Aorta (tissue), 5 donors: ENCODE data around the gene NEDD4L. TPM values are rescaled to one million over a fixed set of nuclear protein-coding genes. Genes with fewer than 3 reads are reported as not detected.

Experiments used
- ATAC-seq: fragments of 200-7000 bp; cut with Tn5 transposase; one replicate; pipeline ENCODE4 v1.9.1; 2022; ENCODE audit warnings: moderate library complexity; ENCODE audit not compliant: low FRiP score
- DNase-seq, 2 donors: peaks; one replicate each; pipeline ENCODE4 v3.0.0-alpha.2; 2020
- H3K27ac ChIP-seq, 2 donors: one replicate each; pipeline ENCODE4 v1.5.1; 2013; ENCODE audit warnings: low read length in 2 of 2, mild to moderate bottlenecking in 2 of 2, moderate library complexity in 2 of 2, control low read depth in 1 of 2, inconsistent platforms in 1 of 2, low read depth in 1 of 2
- H3K27me3 ChIP-seq, 2 donors: one replicate each; pipeline ENCODE4 v1.6.1; 2013; ENCODE audit warnings: control low read depth in 1 of 2, low read length in 1 of 2, mild to moderate bottlenecking in 1 of 2, moderate library complexity in 1 of 2; ENCODE audit not compliant: insufficient read depth in 2 of 2, control insufficient read depth in 1 of 2
- H3K36me3 ChIP-seq, 2 donors: one replicate each; pipeline ENCODE4 v1.6.1; 2013; ENCODE audit warnings: control low read depth in 1 of 2, low read length in 1 of 2, mild to moderate bottlenecking in 1 of 2; ENCODE audit not compliant: insufficient read depth in 2 of 2, control insufficient read depth in 1 of 2
- H3K4me1 ChIP-seq, 2 donors: one replicate each; pipeline ENCODE4 v1.6.1; 2013; ENCODE audit warnings: low read length in 2 of 2, control low read depth in 1 of 2, mild to moderate bottlenecking in 1 of 2, moderate library complexity in 1 of 2; ENCODE audit not compliant: insufficient read depth in 2 of 2, control insufficient read depth in 1 of 2
- H3K4me3 ChIP-seq, 2 donors: one replicate each; pipeline ENCODE4 v1.5.1; 2013; ENCODE audit warnings: low read length in 2 of 2, control low read depth in 1 of 2, mild to moderate bottlenecking in 1 of 2
- H3K9me3 ChIP-seq: one replicate; pipeline ENCODE4 v1.6.1; 2013; ENCODE audit warnings: mild to moderate bottlenecking, low read length; ENCODE audit not compliant: control insufficient read depth
- WGBS, 2 donors: extraction: QIAGEN DNeasy Blood & Tissue Kit; methylation state at CpG; one replicate each; pipeline ENCODE4 v1.1.7; 2013; 5-methylcytosine and 5-hydroxymethylcytosine counted together
- intact Hi-C, 2 donors: fragments of 100-400 bp; cut with DNase I; formaldehyde crosslinking; loops; one replicate each; pipeline versions ENCODE4 v1.14.2 to v1.15.0; 2022
- polyA plus RNA-seq, 2 donors: library from polyadenylated mRNA; stranded (reverse); fragments of 200-250 nt; gene quantifications; one replicate each; pipeline ENCODE4 v1.2.3, GENCODE V29; 2013
- total RNA-seq, 2 donors: library from RNA; stranded (reverse); fragmentation: NEBNext Ultra II Directional; extraction: Animal tissue kit (Norgen Biotek cat#: 25700); gene quantifications; one replicate each; pipeline ENCODE4 v1.2.1, GENCODE V29; 2021
- donor health status: healthy with polysubstance abuse.
- donor health status: Bipolar disorder and iron deficiency.
- donor health status: DM: no; HTN: no; CAD: no.
- donor health status: DM: no; HTN: no; CAD: no.
- donor health status: DM: yes; HTN: yes; CAD: no.

Gene NEDD4L
- total and polyA plus RNA-seq, 4 donors: 4.0 to 24.0 (median 17.8) TPM

GRCh38 chr18:58241026-58241679 lies 197.1 kb downstream of the NEDD4L start:
- 83 to 87% methylated on average over 6 of the region's 6 CpGs for WGBS, 2 donors
- Histone ChIP-seq H3K9me3 (no peaks in the 10 kb centered on the region), H3K27ac (no peak overlapping the region), H3K4me1 (no peaks in the 10 kb centered on the region), H3K4me3 (no peak overlapping the region), H3K27me3 (peaks cover 0 to 2% of the 10 kb centered on the region in 2 donors), H3K36me3 (no peaks in the 10 kb centered on the region)
- ATAC-seq (no peak), DNase-seq (no peak)
- intact Hi-C loops: no loop called here

GRCh38 chr18:58241877-58242276 lies 197.9 kb downstream of the NEDD4L start:
- no peaks in the 10 kb centered on the region for H3K4me1 ChIP-seq
- H3K27ac ChIP-seq: no peak overlapping the region
- no peaks in the 10 kb centered on the region for H3K27me3 ChIP-seq
- H3K9me3 ChIP-seq: no peaks in the 10 kb centered on the region
- ATAC-seq (no peak), DNase-seq (no peak)
- no peaks in the 10 kb centered on the region for H3K36me3 ChIP-seq
- intact Hi-C loops: no loop called here
- WGBS, 2 donors: 27 to 31% methylated on average over 6 of the region's 6 CpGs
- H3K4me3 ChIP-seq: no peak overlapping the region

GRCh38 chr18:58242435-58242834 lies 198.4 kb downstream of the NEDD4L start:
- Histone ChIP-seq H3K36me3 (no peaks in the 10 kb centered on the region), H3K27ac (no peak overlapping the region), H3K9me3 (no peaks in the 10 kb centered on the region), H3K27me3 (no peaks in the 10 kb centered on the region), H3K4me1 (no peaks in the 10 kb centered on the region), H3K4me3 (no peak overlapping the region)
- ATAC-seq: no peak
- 91 to 92% methylated on average over 12 of the region's 12 CpGs for WGBS, 2 donors
- intact Hi-C loops: no loop called here
- no peak for DNase-seq

GRCh38 chr18:58242968-58243367 lies 198.9 kb downstream of the NEDD4L start:
- Histone ChIP-seq H3K27me3 (no peaks in the 10 kb centered on the region), H3K36me3 (no peaks in the 10 kb centered on the region), H3K9me3 (no peaks in the 10 kb centered on the region), H3K4me1 (no peaks in the 10 kb centered on the region), H3K4me3 (no peak overlapping the region), H3K27ac (no peak overlapping the region)
- intact Hi-C loops: no loop called here
- DNase-seq (no peak), ATAC-seq (no peak)
- 92 to 93% methylated on average over 5 of the region's 5 CpGs for WGBS, 2 donors

- DNase-seq (no peak), ATAC-seq (no peak)
- no peaks in the 10 kb centered on the region for H3K36me3 ChIP-seq
- no peaks in the 10 kb centered on the region for H3K27me3 ChIP-seq
- intact Hi-C loops: no loop called here
- 91 to 94% methylated on average over 5 of the region's 5 CpGs for WGBS, 2 donors
- H3K4me3 ChIP-seq: no peak overlapping the region
- no peaks in the 10 kb centered on the region for H3K9me3 ChIP-seq
- H3K27ac ChIP-seq: no peak overlapping the region
- no peaks in the 10 kb centered on the region for H3K4me1 ChIP-seq
Observed at GRCh38 chr18:58243401-58243800, 199.4 kb downstream of the NEDD4L start.

- no peak for DNase-seq
- no peaks in the 10 kb centered on the region for H3K9me3 ChIP-seq
- H3K27ac ChIP-seq: no peak overlapping the region
- peak; percentile 41 for ATAC-seq
- H3K4me3 ChIP-seq: no peak overlapping the region
- H3K27me3 ChIP-seq: no peaks in the 10 kb centered on the region
- WGBS, 2 donors: 21 to 24% methylated on average over 20 of the region's 20 CpGs
- H3K4me1 ChIP-seq: no peaks in the 10 kb centered on the region
- H3K36me3 ChIP-seq: no peaks in the 10 kb centered on the region
- intact Hi-C loops: no loop called here
Observed at GRCh38 chr18:58247363-58247834, 203.4 kb downstream of the NEDD4L start.

DNA sequence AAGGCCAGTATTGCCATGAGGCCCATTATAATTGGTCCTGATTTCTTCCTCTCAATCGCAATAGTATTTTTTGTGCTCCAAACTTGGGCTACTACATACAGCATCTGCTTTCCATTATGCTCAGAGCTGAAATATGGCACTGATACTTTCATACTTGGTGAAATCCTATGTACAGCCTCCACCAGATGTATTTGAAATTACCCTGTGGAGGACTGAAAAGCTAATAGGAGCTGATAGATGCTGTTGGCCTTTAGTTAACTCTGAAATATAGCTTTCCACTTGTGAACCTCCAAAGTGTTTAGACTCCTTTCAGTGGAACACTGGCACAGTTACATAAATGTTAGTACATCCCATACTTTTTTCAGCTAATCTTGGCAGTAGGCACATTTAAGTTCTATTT lies 205.7 kb downstream of the NEDD4L start:
- DNase-seq: no peak
- Histone ChIP-seq H3K27ac (no peak overlapping the region), H3K36me3 (no peaks in the 10 kb centered on the region), H3K9me3 (no peaks in the 10 kb centered on the region), H3K4me1 (no peaks in the 10 kb centered on the region), H3K4me3 (no peak overlapping the region), H3K27me3 (no peaks in the 10 kb centered on the region)
- intact Hi-C loops: no loop called here
- 92 to 97% methylated on average over 1 of the region's 1 CpG for WGBS, 2 donors
- no peak for ATAC-seq

GRCh38 chr18:58251416-58251815 lies 207.4 kb downstream of the NEDD4L start:
- Histone ChIP-seq H3K27me3 (no peaks in the 10 kb centered on the region), H3K4me3 (no peak overlapping the region), H3K4me1 (no peaks in the 10 kb centered on the region), H3K36me3 (no peaks in the 10 kb centered on the region), H3K9me3 (no peaks in the 10 kb centered on the region), H3K27ac (no peak overlapping the region)
- no peak for DNase-seq
- intact Hi-C loops: no loop called here
- ATAC-seq: no peak
- 89 to 95% methylated on average over 2 of the region's 2 CpGs for WGBS, 2 donors

GRCh38 chr18:58252166-58252565 lies 208.1 kb downstream of the NEDD4L start:
- no peaks in the 10 kb centered on the region for H3K9me3 ChIP-seq
- H3K4me1 ChIP-seq: no peaks in the 10 kb centered on the region
- H3K4me3 ChIP-seq: no peak overlapping the region
- ATAC-seq (no peak), DNase-seq (no peak)
- no peaks in the 10 kb centered on the region for H3K36me3 ChIP-seq
- H3K27me3 ChIP-seq: no peaks in the 10 kb centered on the region
- H3K27ac ChIP-seq: no peak overlapping the region
- intact Hi-C loops: no loop called here
- 83 to 86% methylated on average over 6 of the region's 6 CpGs for WGBS, 2 donors
